ELR (cell line): ENCODE results near the gene RFX6.

Source experiments
- DNase-seq: peaks from one replicate; pipeline ENCODE4 v3.0.0-alpha.2; 2015; ENCODE audit warnings: low read depth

RFX6 gene

DNA sequence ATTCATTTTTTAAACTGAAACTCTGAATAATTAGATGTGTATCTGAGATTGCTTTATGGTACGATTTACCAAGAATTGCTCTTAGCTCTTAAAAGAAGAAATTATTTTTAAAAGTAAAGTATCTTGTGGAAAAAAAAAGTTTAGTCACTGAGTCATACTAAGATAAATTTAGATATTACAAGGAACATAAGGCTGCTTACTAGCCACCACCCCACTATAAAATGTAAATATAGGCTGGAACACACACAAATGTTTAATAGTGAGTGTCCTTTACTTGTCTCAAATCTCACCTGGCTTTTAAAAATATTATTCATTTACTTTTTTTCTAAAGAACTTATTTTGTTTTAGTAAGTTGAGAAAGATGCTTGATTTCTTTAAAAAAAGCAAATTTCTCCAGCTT lies 17.6 kb downstream of the RFX6 start:
- DNase-seq: no peak

DNA sequence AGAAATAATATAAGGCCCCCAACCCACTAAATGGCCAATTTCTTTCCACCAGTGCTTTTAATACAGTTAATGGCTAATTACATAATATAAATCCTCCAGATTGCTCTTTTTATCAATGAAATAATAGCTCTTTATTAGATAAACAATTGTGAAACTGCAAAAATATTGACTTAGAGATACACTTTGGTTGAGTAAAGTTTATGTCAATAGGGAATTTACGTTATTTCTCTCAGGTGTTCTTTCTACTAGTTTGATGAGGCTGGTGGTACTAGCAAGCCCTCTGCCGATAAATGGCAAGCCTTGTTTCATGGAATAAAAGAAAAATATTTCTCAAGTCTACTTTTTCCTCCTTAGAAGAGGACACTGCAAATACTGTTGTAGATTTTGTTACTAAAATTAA lies 18.9 kb downstream of the RFX6 start:
- no peak for DNase-seq

- DNase-seq: no peak
Observed at GRCh38 chr6:116902634-116903033, 25.6 kb downstream of the RFX6 start.

DNA sequence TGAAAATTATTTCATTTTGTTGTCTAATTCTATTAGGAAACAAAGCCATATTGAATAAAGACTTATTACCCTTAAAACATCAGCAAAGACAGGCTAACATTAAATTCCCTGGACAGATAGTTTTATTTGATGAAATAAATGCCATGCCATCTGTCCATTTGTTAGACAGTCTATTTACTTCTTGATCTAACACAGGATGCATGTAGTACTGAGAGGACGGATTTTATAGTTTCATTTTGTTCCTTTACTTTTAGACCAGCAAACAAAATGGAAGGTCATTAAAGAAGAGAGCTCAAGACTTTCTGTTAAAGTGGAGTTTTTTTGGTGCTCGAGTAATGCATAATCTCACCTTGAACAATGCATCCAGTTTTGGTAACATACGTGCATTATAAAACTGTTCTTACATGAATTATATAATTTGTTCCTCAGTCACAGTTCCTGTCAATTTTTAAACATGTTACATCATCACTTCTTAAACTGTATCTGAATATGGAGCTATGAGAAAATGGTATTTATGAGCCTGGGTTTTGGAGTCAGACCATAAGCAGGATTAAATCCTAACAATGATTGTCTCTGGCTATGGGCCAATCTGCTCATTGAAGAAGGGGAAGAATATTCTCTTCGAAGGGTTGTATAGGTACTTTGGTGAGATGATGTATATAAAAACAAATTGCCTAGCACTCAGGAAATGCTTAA lies 46.0 kb downstream of the RFX6 start:
- DNase-seq: no peak

GRCh38 chr6:116924245-116924644 lies 47.2 kb downstream of the RFX6 start:
- DNase-seq: no peak

DNA sequence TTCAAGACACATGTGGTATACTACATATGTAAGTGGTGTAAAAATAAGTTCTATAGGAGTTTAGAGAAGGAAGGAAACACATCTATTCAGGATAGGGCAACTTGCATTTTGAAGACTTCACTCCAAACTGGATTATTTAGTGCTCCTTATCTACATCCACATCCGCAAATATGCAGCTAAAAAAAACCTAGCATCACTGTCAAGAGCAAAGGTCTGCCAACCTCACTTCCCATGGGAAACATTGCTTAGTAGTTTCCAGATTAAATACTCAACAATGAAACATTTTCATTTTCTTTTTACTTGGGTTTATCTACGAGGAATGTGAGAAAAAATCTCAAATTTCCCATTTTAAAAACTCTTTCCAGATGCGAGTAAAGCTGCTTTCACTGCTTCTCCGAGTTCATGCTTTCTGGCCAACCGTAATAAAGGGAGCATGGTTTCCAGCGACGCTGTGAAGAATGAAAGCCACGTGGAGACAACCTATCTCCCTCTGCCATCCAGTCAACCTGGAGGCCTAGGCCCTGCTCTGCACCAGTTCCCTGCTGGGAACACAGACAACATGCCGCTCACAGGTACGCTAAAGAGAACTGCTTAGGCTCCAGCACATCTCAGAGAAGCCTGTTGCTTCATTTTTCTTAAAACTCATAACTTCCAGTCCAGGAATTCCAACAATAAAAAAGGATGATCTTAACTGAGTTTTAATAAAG lies 48.2 kb downstream of the RFX6 start:
- no peak for DNase-seq

GRCh38 chr6:116928677-116929076 lies 51.6 kb downstream of the RFX6 start:
- no peak for DNase-seq

GRCh38 chr6:116929825-116930224 lies 52.8 kb downstream of the RFX6 start:
- no peak for DNase-seq

DNA sequence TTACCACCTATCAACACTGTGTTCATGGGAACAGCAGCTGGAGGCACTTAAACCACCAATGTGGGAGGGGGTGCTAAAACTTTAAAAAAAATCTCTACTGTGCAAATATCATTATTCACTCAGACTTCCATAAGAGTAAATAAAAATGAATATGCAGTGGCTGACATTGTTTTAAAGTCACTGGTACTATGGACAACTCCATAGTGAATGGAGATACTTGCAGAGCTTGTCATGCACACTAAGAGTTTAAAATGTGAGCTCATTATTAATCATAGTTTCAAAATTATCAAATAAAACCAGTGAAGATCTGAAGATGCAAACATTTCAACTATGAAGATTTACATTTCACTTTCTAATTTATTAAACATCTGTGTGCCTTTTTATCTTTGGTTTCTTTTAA lies 54.4 kb downstream of the RFX6 start:
- DNase-seq: no peak

DNA sequence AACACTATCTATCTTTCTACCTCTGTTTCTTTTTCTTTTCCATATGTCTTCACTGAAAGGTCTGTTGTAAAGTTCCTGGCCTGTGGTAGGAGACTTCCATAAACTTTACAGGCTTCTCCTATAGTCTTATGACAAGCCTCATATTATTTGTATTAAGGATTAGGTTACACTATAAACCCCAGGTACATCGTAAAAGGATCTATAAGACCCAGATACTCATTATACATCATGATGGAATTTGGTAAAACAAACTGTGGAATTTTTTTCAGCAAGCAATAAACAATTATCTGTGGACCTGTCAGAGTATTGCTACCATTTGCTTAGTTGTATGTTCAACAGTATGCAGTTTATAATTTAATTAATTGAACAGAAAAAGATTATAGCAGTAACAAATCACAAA lies 55.5 kb downstream of the RFX6 start:
- DNase-seq: no peak

- no peak for DNase-seq
Observed at GRCh38 chr6:116933485-116933884, 56.4 kb downstream of the RFX6 start.

GRCh38 chr6:116938305-116938704 lies 61.3 kb downstream of the RFX6 start:
- DNase-seq: no peak

DNA sequence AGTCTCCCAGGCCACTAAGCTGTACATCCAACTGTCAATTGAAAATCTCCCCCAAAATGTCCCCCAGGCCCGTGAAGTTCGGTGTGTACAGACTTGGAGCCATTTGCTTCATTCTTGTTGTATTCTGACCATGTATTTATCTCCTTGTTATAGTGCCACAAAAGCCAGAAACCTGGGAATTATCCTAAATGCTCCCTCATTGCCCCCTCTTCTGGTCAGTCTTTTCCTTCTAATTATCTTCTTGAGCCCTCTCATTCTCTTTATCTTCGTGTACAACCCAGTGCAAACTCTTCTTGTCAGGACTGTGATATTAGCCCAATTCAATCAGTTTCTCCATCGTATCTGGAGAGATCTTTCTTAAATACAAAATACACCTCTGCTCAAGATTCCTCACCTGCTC lies 64.7 kb downstream of the RFX6 start:
- peak; percentile 21 for DNase-seq

DNA sequence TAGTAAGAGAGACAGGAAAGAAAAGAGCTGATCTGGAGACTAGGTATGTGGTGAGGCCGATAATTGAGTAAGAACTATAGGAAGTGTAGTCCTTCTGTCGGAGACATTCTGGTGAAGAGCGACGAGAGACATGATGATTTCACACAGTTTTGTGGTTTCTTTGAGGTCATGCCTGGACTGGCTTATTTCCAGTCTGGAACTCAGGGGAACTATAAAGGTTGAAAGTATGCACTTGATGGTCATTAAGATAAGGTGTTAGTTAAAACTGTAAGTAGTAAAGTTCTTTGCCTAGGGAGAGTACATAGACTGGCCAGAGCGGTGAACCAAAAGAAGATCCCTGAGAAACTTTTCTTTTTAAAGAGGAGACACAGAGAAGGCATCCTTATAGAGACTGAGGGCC lies 68.8 kb downstream of the RFX6 start:
- peak; percentile 13 for DNase-seq

- DNase-seq: no peak
Observed at GRCh38 chr6:116948533-116949304, 71.7 kb downstream of the RFX6 start.

- no peak for DNase-seq
Observed at GRCh38 chr6:116949964-116950363, 72.9 kb downstream of the RFX6 start.

DNA sequence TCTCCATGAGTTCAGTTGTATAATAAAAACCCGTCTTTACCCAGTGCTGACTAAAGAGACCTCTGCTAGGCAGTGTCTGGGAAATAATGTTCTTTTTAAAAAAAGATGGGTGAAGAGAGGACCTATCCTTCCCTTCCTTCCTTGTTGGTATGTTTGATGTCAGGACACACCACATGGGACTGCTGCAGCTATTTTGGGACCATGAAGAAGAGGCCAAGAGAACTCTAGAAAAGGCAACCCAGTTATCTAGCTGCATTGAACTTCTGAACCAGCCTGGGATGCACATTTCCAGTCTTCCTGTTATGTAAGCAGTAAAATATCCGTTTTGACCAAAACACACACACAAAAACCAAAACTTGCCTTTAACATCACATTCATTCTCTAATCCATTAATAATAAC lies 77.3 kb downstream of the RFX6 start:
- no peak for DNase-seq

GRCh38 chr6:116954938-116955337 lies 77.9 kb downstream of the RFX6 start:
- DNase-seq: no peak

GRCh38 chr6:116955773-116956172 lies 78.7 kb downstream of the RFX6 start:
- DNase-seq: no peak

- no peak for DNase-seq
Observed at GRCh38 chr6:116963972-116964371, 86.9 kb downstream of the RFX6 start.

DNA sequence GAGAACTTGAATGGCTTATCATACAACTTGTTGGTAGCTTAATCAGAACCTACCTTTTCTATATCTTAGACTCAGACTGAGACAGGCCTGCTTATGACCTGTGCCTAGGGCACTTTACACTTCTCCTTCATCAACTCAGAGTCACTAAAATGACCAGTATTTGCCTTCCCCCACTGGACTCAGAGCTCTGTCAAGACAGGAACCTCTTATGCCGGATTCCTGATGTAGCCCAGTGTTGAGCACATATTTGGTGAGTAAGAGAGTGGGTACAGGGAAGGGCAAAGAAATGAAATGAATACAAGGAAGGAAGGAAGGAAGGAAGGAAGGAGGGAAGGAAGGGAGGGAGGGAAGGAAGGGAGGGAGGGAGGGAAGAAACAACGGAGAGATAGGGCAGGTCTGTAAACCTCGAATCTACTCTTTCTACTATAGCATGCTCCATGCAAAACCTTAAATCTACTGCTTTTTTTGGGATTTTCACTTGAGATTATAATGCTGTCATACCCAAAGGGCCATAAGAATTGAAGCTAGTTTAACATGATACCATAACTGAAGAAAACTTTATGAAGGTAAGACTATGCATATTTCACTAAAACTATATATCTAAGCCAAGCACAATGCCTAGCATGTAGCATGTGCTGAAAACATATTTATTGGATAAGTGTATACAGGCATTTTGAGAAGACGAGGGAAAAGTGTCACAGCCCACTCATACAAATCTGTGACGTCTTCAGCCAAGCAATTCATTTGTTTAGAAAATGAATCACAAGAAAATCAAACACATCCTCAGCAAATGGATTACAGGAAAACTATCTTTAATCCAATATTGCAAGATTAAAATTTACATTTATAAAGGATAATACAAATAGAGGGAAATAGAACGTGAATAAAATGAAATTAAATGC lies 89.9 kb downstream of the RFX6 start:
- DNase-seq: no peak

GRCh38 chr6:116969211-116969863 lies 92.3 kb downstream of the RFX6 start:
- DNase-seq: peak; percentile 64
